Umbilical cord (tissue), 2 donors: ENCODE data around the gene KRT1. TPM values are rescaled to one million over a fixed set of nuclear protein-coding genes. Genes with fewer than 3 reads are reported as not detected.
"Not testable (repeated sequence)": the region's sequence is repeated elsewhere in the genome, so short reads cannot be mapped to it uniquely, and the experiment has no call there.

Experiments
- DNase-seq: peaks from one replicate; pipeline ENCODE4 v3.0.0-alpha.2; 2015; ENCODE audit warnings: low spot score
- total RNA-seq: library from RNA; depleted of rRNA; stranded (reverse); fragments of >200 nt; gene quantifications from one replicate; pipeline ENCODE4 v1.2.3, GENCODE V29; 2014; ENCODE audit warnings: low replicate concordance; ENCODE audit not compliant: insufficient read depth

The KRT1 gene
- total RNA-seq, result 4.1 TPM

- no peak for DNase-seq
Measured at GRCh38 chr12:52680363-52680762, at the start of gene KRT1. Gene KRT1, minus strand, starts transcription at chr12:52680407. Its CDS starts 59 bp downstream, at chr12:52680348.

- DNase-seq, result no peak
Measured at GRCh38 chr12:52729147-52729546, 48.9 kb upstream of the KRT1 start.

DNA sequence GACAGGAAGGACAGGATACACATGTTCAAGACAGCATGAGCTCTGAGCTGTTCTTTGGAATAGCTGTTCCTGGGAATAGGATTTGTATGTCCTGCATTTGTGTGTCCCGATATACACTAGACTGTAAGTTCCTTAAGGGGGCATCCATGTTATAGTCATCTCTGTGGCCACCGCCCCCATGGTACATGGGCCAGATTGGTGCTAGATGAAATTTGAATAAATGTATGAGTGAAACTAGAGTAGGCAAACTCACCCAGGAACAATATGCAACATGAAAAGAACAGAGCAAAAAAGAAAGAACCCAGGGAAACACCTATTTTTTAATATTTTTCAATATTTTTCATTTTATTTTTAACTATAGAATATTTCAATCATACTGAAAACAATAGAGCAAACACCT is 48.2 kb upstream of the KRT1 start:
- DNase-seq, result no peak

- no peak for DNase-seq
Measured at GRCh38 chr12:52727037-52727436, 46.8 kb upstream of the KRT1 start.

GRCh38 chr12:52726451-52726850 is 46.2 kb upstream of the KRT1 start:
- no peak for DNase-seq

GRCh38 chr12:52724384-52724783 is 44.2 kb upstream of the KRT1 start:
- no peak for DNase-seq

DNA sequence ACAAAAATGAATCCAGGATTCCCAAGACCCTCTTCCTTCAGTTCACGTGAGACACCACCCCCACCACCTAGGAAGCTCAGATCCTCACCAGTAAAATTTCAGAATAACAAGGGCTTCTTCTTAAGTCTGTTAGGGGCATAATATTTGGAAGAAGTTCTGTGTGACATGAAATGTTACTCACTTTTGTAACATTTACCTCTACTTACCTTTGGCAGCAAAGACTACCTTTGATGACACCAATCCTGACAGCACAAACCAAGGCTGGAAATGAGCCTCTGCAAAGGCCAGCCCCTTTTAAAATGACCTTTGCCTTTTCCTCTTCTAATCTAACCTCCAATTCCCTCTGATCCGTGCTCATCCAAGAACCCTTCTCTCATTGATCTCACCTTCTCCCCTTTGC is 42.5 kb upstream of the KRT1 start:
- no peak for DNase-seq

DNA sequence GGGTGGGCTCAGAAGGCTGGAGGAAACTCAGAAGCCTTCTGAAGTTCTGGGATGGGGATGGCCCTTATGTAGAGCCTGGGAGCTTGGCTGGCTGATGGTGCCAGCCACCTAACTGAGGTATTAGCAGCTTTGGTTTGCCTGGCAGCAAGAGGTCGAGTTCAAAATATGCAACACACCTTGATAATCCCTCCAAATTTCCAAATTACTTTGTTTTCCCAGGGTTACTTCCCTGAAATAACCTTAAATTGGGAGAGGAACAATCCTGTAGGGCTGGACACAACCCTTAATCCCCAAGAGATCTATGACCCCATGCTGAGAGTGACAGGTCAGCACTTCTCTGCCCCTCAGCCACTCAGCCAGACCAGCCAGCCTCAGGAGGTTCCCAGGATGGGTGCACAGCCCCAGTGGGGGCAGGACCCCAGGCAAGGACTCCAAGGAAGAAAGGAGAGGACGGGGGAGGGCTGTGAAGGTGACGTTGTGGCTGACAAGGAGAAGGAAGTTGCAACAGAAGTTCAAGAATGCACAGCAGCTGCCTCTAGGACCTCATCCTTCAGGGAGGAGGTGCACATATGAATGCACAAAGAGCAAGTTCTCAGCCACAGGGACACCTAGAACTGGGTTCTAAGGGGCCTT is 41.7 kb upstream of the KRT1 start:
- no peak for DNase-seq

DNA sequence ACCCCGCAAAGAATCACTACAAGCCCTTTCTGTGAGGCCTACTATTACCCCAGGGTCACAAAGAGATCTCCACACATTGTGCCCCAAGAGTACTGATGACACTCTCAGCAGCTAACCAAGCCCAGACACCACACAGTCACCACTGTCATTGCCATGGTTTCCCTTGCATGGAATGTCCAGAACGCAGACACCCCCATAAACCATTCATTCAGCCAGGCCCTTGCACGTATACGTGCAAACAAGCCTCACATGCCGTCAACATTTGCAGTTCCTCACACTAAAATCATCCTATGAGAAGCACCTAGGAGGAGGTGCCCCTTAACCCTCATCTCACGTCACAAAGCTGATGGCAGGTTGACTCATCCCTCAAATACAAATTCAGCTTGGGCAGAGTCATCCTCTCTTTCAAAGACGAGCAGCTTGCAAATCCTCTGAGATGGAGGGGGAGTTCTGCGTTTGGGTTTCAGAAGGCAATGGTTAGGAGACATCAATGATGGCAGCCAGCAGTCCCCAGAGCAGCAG is 40.2 kb upstream of the KRT1 start:
- DNase-seq, result no peak

DNA sequence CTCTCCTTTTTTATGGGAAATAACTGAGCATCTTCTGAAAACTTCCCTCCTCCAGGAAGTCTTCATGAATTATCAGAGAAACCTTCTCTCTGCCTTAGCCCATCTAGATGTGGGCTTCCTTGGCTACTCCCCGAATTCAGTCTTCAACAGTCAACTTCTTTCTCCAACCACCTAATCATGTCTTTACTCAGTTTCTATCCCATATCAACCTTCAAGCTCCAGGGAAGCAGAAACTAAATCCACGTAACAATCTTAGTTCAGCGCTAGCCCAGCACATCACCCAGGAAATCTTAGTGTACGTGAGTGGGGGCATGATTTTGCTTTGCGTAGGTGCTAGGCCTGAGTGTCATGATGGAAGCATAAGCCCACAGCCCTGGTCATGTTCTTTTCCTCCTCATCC is 35.9 kb upstream of the KRT1 start:
- DNase-seq, result no peak

GRCh38 chr12:52715416-52715815 is 35.2 kb upstream of the KRT1 start:
- no peak for DNase-seq

DNA sequence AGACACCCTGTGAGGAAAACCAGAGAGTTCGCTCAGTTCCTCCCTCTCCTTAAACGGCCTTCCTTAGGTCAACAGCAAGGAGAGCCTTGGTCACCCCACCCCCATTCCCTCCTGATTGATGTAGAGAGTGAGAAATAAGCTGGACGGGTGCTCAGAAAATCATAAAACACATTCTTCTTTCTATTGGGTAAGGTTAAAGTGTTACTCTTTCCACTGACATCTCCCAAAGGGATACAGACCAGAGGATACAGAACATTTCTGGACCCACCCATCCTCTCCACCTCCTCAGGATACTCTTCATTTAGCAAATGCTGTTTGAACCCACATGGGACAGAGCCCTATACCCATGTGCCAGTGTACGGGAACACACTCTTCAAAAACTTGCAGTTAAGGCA is 34.7 kb upstream of the KRT1 start:
- DNase-seq, result no peak

GRCh38 chr12:52713960-52714886 is 34.0 kb upstream of the KRT1 start:
- peak; percentile 12 for DNase-seq

GRCh38 chr12:52712122-52712521 is 31.9 kb upstream of the KRT1 start:
- DNase-seq, result not testable (repeated sequence)

DNA sequence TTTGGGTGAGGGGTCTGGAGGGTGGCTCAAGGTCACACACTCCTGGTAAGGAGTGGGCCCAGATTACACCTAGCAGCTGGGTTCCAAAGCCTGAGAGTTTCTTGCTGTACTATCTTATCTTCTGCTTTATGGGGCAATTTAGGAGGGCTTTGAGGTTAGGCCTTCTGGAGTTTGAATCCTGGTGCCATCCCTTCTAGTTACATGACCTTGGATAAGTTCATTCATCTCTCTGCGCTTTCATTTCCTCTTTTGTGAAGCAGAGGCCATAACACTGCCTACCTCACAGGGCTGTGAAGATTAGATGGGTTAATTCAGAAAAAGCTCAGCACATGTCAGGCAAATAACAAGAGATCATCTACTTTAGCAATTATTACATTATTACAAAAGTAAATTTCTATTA is 30.5 kb upstream of the KRT1 start:
- no peak for DNase-seq

- no peak for DNase-seq
Measured at GRCh38 chr12:52708010-52708409, 27.8 kb upstream of the KRT1 start.

- no peak for DNase-seq
Measured at GRCh38 chr12:52704464-52704863, 24.3 kb upstream of the KRT1 start.

DNA sequence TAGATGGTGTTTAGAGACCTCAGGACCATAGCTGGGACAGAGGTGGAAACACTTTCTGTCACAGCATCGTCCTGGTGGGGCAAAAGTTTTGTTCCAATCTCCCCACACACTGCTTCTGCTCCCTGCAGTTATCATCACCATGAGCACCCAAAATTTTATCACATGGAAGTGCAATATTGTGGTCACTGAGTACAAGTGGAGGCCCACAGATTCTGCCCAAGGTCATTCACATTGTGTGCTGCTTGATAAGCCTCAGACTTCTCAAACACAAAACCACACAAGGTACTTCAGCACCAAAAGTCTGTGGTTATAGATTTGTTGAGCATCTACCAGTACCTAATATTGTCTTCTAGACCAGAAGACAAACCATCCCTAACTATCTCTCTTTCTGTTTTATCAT is 23.7 kb upstream of the KRT1 start:
- DNase-seq, result no peak

- DNase-seq, result no peak
Measured at GRCh38 chr12:52703424-52703823, 23.2 kb upstream of the KRT1 start, which contains the start of gene KRT77. Gene KRT77, minus strand, starts transcription at chr12:52703524. Its CDS starts 90 bp downstream, at chr12:52703434.

DNA sequence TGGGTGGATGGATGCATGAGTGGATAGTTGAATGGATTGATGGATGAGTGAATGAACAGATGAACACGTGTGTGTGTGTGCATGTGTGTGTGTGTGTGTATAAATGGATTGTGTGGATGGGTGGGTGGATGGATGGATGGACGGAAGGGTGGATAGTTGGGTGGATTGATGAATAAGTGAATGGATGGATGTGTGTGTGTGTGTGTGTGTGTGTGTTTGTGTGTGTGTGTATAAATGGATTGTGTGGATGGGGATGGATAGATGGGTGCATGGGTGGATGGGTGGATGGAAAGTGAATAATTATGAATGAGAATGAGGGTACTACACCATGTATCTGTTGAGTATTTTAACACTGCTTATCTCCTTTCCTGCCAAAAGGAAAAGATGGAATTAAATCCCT is 22.1 kb upstream of the KRT1 start:
- DNase-seq, result no peak

GRCh38 chr12:52701281-52701680 is 21.1 kb upstream of the KRT1 start:
- DNase-seq, result no peak

GRCh38 chr12:52699960-52700359 is 19.8 kb upstream of the KRT1 start:
- no peak for DNase-seq

- DNase-seq, result no peak
Measured at GRCh38 chr12:52699373-52699772, 19.2 kb upstream of the KRT1 start.
